Measurements from ENCODE around the gene TINAG. TPM values are rescaled to one million over a fixed set of nuclear protein-coding genes. Genes with fewer than 3 reads are reported as not detected.

TINAG gene
- total RNA-seq, 6 experiments from 2014 or later: not detected

DNA sequence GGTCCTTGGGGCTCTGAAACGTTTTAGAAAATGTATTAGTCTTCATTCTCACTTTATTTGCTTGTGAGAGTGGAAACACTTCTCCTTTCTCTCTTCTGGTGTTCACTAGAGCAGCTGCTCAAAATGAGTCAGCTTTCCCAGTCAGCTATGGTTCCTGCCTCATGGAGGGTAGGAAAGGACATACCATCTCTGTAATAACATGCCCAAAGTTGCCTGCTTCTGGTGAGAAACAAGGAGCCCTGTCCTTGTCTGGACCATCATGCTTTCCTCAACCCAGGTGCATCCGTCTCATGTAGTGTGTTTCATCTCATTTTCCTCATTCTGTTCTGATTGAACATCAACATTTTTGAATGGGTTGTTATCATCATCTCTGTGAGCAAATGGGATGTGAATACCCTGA, 17.1 kb upstream of the TINAG start:
- Mint-ChIP-seq H3K4me3 (peak overlapping the region; percentile 57), H3K9me3 (no peaks in the 10 kb centered on the region), H3K36me3 (ENCODE audit: low read depth) (0 out of 2 replicates have a peak, but pooled peaks cover 6% of the 10 kb centered on the region), H3K27ac (peak overlapping the region; percentile 85), H3K4me1 (ENCODE audit: low read depth) (peaks cover 84% of the 10 kb centered on the region), H3K27me3 (ENCODE audit: insufficient read depth) (no peaks in the 10 kb centered on the region; the same call in 1 of the 2 replicates)
- TF ChIP-seq, protein P1, sequence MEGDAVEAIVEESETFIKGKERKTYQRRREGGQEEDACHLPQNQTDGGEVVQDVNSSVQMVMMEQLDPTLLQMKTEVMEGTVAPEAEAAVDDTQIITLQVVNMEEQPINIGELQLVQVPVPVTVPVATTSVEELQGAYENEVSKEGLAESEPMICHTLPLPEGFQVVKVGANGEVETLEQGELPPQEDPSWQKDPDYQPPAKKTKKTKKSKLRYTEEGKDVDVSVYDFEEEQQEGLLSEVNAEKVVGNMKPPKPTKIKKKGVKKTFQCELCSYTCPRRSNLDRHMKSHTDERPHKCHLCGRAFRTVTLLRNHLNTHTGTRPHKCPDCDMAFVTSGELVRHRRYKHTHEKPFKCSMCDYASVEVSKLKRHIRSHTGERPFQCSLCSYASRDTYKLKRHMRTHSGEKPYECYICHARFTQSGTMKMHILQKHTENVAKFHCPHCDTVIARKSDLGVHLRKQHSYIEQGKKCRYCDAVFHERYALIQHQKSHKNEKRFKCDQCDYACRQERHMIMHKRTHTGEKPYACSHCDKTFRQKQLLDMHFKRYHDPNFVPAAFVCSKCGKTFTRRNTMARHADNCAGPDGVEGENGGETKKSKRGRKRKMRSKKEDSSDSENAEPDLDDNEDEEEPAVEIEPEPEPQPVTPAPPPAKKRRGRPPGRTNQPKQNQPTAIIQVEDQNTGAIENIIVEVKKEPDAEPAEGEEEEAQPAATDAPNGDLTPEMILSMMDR (IDR thresholded peaks at IDR 0.05): no peak
- peak; percentile 57 for DNase-seq

DNA sequence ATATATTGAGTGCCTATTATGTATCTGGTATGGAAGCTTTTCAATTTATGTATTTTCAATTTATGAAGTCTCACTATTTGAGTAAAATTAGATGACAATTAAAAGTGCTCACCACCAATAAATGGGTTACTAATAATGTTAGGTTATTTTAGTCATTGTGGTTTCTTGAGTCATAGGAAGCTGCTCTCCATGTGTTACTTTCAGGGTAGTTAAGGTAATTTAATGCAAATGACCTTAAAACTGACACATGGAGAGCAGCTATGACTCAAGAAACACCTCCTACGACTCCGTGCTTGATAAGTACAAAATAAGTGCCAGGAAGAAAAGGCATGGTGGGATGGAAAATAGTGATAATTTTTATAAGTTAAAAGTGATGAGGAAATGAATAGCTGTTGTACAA, 16.5 kb upstream of the TINAG start:
- H3K36me3 Mint-ChIP-seq (ENCODE audit: low read depth): 0 out of 2 replicates have a peak, but pooled peaks cover 6% of the 10 kb centered on the region
- peaks cover 80% of the 10 kb centered on the region for H3K4me1 Mint-ChIP-seq (ENCODE audit: low read depth)
- no peaks in the 10 kb centered on the region; the same call in 1 of the 2 replicates for H3K27me3 Mint-ChIP-seq (ENCODE audit: insufficient read depth)
- no peaks in the 10 kb centered on the region for H3K9me3 Mint-ChIP-seq
- peak overlapping the region; percentile 57; the same call in 1 of the 2 replicates for H3K4me3 Mint-ChIP-seq
- peak overlapping the region; percentile 85 for H3K27ac Mint-ChIP-seq
- TF ChIP-seq, protein P1 (IDR thresholded peaks at IDR 0.05): no peak
- peak; percentile 21 for DNase-seq

DNA sequence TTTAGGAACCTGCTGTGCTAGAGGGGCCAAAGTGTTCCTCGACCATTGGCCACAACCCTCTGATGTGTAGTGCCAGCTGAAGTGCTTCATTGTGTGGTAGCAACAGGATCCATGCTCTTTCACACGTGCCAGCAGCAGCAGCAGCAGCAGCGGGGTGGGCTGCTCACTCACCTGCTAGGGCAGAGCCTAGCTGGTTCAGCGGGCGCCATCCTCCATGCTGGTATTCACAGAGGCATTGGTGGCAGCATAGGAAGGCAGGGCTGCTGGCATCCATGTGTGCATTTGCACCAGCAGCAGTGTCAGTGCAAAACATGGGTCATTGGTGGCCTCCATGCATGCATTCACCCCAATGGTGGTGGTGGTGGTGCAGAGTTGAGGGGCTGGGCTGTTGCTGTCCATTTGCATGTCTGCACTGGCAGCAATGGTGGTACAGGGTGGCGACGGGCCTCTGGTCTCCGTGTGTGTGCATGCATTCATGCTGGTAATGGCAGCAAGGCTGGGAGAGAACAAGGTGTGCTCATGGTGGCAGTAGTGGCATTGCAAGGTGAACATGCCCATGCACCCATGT, 13.2 kb upstream of the TINAG start:
- H3K4me3 Mint-ChIP-seq: no peak overlapping the region
- DNase-seq: no peak
- H3K4me1 Mint-ChIP-seq (ENCODE audit: low read depth): peaks cover 62% of the 10 kb centered on the region
- H3K36me3 Mint-ChIP-seq (ENCODE audit: low read depth): no peaks in the 10 kb centered on the region
- H3K9me3 Mint-ChIP-seq: no peaks in the 10 kb centered on the region
- H3K27me3 Mint-ChIP-seq (ENCODE audit: insufficient read depth): no peaks in the 10 kb centered on the region; the same call in 1 of the 2 replicates
- TF ChIP-seq, protein P1 (IDR thresholded peaks at IDR 0.05): no peak
- no peak overlapping the region for H3K27ac Mint-ChIP-seq

DNA sequence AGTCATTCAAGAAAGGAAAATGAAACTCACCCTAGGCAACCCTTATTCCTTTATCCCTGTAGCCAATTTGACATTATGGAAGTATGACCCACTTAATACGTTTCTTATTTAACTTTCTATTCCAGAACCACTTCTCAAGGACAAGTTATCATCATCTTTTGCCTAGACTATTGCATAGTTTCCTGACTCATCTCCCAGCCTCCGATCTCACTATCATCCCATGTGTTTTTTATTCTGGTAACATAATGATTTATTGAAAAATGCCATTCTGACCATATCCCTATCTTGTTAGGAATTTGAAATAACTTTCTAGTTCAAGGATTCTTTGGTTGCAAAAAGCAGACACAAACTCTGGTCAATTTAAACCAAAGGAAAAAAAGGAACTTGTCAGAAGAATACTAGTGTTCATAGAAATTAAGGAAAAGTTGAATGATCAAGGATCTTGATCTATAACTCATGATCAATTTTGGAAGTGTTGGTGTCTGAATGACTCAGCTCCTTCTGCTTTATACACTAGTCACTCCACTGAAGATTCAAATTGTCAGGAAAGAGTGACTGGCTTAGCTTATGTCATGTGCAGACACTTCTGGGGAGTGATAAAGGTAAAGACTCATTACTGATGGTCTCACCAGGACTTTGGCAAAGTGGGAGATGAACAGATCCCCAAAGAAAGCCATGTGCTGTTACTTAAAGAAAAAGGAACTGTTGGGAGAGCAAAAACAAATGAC, 8.5 kb upstream of the TINAG start:
- Mint-ChIP-seq H3K9me3 (no peaks in the 10 kb centered on the region), H3K27ac (peak overlapping the region; percentile 1; the same call in 1 of the 2 replicates), H3K36me3 (ENCODE audit: low read depth) (no peaks in the 10 kb centered on the region), H3K4me3 (peak overlapping the region; percentile 38; the same call in 1 of the 2 replicates), H3K4me1 (ENCODE audit: low read depth) (peaks cover 29% of the 10 kb centered on the region), H3K27me3 (ENCODE audit: insufficient read depth) (no peaks in the 10 kb centered on the region; the same call in 1 of the 2 replicates)
- DNase-seq: peak; percentile 16
- TF ChIP-seq, protein P1 (IDR thresholded peaks at IDR 0.05): no peak

DNA sequence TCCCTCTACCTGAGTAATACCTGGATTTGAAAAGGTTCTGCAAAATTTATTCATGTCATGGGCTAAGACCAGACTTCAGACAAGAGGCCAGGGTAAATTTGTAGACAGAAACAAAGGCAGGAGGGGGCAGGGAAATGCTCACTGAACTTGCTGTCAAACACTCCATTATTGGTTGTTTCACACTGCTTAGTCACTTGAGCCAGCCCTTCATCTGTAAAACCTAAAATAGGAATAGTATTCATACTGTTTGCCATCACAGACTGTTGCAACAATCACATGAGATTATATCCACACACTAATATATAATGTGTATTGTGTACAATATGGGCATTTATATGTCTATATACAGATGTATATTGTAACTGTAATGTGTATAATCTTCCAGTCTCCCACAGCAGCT, 6.5 kb upstream of the TINAG start:
- no peak for DNase-seq
- Mint-ChIP-seq H3K27ac (no peak overlapping the region), H3K4me3 (no peak overlapping the region), H3K4me1 (ENCODE audit: low read depth) (peaks cover 23% of the 10 kb centered on the region), H3K9me3 (no peaks in the 10 kb centered on the region), H3K27me3 (ENCODE audit: insufficient read depth) (no peaks in the 10 kb centered on the region), H3K36me3 (ENCODE audit: low read depth) (no peaks in the 10 kb centered on the region)
- TF ChIP-seq, protein P1 (IDR thresholded peaks at IDR 0.05): no peak
